HCT116 (cell line): ENCODE results near the gene FHOD1. TPM values are rescaled to one million over a fixed set of nuclear protein-coding genes. Genes with fewer than 3 reads are reported as not detected.

Experiments used
- ATAC-seq: fragments of 200-7000 bp; cut with Tn5 transposase; 2 replicates; pipeline ENCODE4 v1.9.1; 2020; ENCODE audit warnings: mild to moderate bottlenecking, moderate library complexity
- BruUV-seq: library from RNA; stranded (reverse); fragments of 400-500 nt; replicated peaks from 2 replicates; lab custom pipeline; 2021; lab: Mats Ljungman, UMichigan
- CTCF ChIA-PET: fragments of 300-600 bp; sonication (Branson Sonifier 250); formaldehyde crosslinking; loops from one replicate; lab custom pipeline; 2021; ENCODE audit warnings: antibody characterized with exemption; lab: Charles Lee
- POLR2A ChIA-PET: fragments of 300-600, 350-600 bp; sonication (Branson Sonifier 250); formaldehyde crosslinking; loops from one replicate; lab custom pipeline; 2021; ENCODE audit warnings: antibody characterized with exemption; lab: Charles Lee
- RAD21 ChIA-PET, 2 experiments: fragments of 300-600 bp; sonication (Branson Sonifier 250); formaldehyde crosslinking; loops; one replicate each; lab custom pipeline; 2023; ENCODE audit warnings: low total read pairs in 2 of 2; ENCODE audit not compliant: uncharacterized antibody in 2 of 2, unreplicated experiment in 2 of 2, low non-redundant PET in 1 of 2; lab: Charles Lee
- DNase-seq: peaks from one replicate; pipeline ENCODE4 v3.0.0-alpha.2; 2010; ENCODE audit warnings: low read depth, low spot score
- H2AFZ ChIP-seq: fragments of 200-600 bp; shearing (Covaris generic), sonication (generic); 2 replicates; pipeline ENCODE4 v1.6.1; 2017; ENCODE audit warnings: low read depth, mixed run types, mixed read lengths, antibody characterized with exemption, low read length; ENCODE audit not compliant: poor library complexity, severe bottlenecking
- H3K27ac ChIP-seq: 2 replicates; pipeline ENCODE4 v1.5.1; 2012; ENCODE audit warnings: low read depth, low read length
- H3K27me3 ChIP-seq: fragments of 200-600 bp; sonication (generic); 2 replicates; pipeline ENCODE4 v1.6.1; 2016; ENCODE audit warnings: mixed run types, low read length, mixed read lengths; ENCODE audit not compliant: insufficient read depth
- H3K36me3 ChIP-seq, 2 experiments: fragments of 200-500 bp in 1 of 2; fragments of 200-600 bp in 1 of 2; sonication (Bioruptor generic) in 1 of 2; sonication (generic) in 1 of 2; 2 replicates each; pipeline versions ENCODE4 v1.5.1 to v1.6.1; 2014 to 2016; ENCODE audit warnings: low read length in 2 of 2, inconsistent platforms in 1 of 2, mixed read lengths in 1 of 2, mixed run types in 1 of 2; ENCODE audit not compliant: insufficient read depth in 2 of 2, control insufficient read depth in 1 of 2
- H3K4me1 ChIP-seq, 2 experiments: fragments of 200-600 bp in 1 of 2; sonication (generic) in 1 of 2; 2 replicates each; pipeline versions ENCODE4 v1.5.1 to v1.6.1; 2012 to 2017; ENCODE audit warnings: low read length in 2 of 2, inconsistent platforms in 1 of 2, mild to moderate bottlenecking in 1 of 2, mixed read lengths in 1 of 2, mixed run types in 1 of 2, moderate library complexity in 1 of 2; ENCODE audit not compliant: insufficient read depth in 2 of 2, control insufficient read depth in 1 of 2
- H3K4me2 ChIP-seq: fragments of 200-600 bp; sonication (generic); 2 replicates; pipeline ENCODE4 v1.6.1; 2017; ENCODE audit warnings: mixed run types, low read length, mixed read lengths
- H3K4me3 ChIP-seq, 2 experiments: fragments of 200-600 bp in 1 of 2; sonication (generic) in 1 of 2; replicated peaks in 1 of 2; 2 replicates each; pipeline ENCODE4 v1.5.1; 2011 to 2016; ENCODE audit warnings: low read length in 2 of 2, control low read depth in 1 of 2, low read depth in 1 of 2, mild to moderate bottlenecking in 1 of 2, mixed read lengths in 1 of 2, mixed run types in 1 of 2
- H3K79me2 ChIP-seq: fragments of 200-600 bp; sonication (generic); 2 replicates; pipeline ENCODE4 v1.6.1; 2017; ENCODE audit warnings: mild to moderate bottlenecking, mixed run types, low read length, moderate library complexity, mixed read lengths; ENCODE audit not compliant: insufficient read depth
- H3K9ac ChIP-seq: fragments of 200-600 bp; sonication (generic); 2 replicates; pipeline ENCODE4 v1.6.1; 2016; ENCODE audit warnings: low read length, mixed read lengths
- H3K9me2 ChIP-seq: fragments of 200-600 bp; sonication (generic), shearing (Covaris generic); 2 replicates; pipeline ENCODE4 v1.6.1; 2017; ENCODE audit warnings: mixed run types, mild to moderate bottlenecking, moderate library complexity; ENCODE audit not compliant: insufficient read depth
- H3K9me3 ChIP-seq, 2 experiments: fragments of 200-500 bp in 1 of 2; fragments of 200-600 bp in 1 of 2; sonication (Bioruptor generic) in 1 of 2; sonication (generic) in 1 of 2; 2 replicates each; pipeline ENCODE4 v1.6.1; 2014 to 2017; ENCODE audit warnings: low read length in 2 of 2, mixed read lengths in 2 of 2, inconsistent platforms in 1 of 2, low read depth in 1 of 2, mild to moderate bottlenecking in 1 of 2, mixed run types in 1 of 2, moderate library complexity in 1 of 2; ENCODE audit not compliant: control insufficient read depth in 1 of 2, insufficient read depth in 1 of 2
- H4K20me1 ChIP-seq: fragments of 200-600 bp; sonication (generic), shearing (Covaris generic); 2 replicates; pipeline ENCODE4 v1.6.1; 2017; ENCODE audit warnings: mixed run types, mild to moderate bottlenecking, moderate library complexity; ENCODE audit not compliant: insufficient read depth
- EGR1 ChIP-seq: IDR thresholded peaks from 2 replicates; pipeline ENCODE4 v1.6.1; 2012; ENCODE audit warnings: low read depth
- ELF1 ChIP-seq: IDR thresholded peaks from 2 replicates; pipeline ENCODE4 v1.6.1; 2012; ENCODE audit warnings: low read depth, borderline replicate concordance
- EZH2 ChIP-seq: fragments of 200-600 bp; sonication (generic); IDR thresholded peaks from 2 replicates; pipeline ENCODE4 v1.6.1; 2017; ENCODE audit warnings: antibody characterized with exemption, mixed run types
- EZH2phosphoT487 ChIP-seq: fragments of 200-600 bp; IDR thresholded peaks from 2 replicates; pipeline ENCODE4 v1.6.1; 2018; ENCODE audit warnings: antibody characterized with exemption, borderline replicate concordance
- JUND ChIP-seq: IDR thresholded peaks from 2 replicates; pipeline ENCODE4 v1.6.1; 2012
- POLR2A ChIP-seq: IDR thresholded peaks from 2 replicates; pipeline ENCODE4 v1.7.0; 2011; ENCODE audit warnings: borderline replicate concordance; ENCODE audit not compliant: insufficient read depth, insufficient read length; ENCODE audit errors: extremely low read depth
- POLR2AphosphoS5 ChIP-seq: IDR thresholded peaks from 2 replicates; pipeline ENCODE4 v1.6.1; 2011; ENCODE audit warnings: mild to moderate bottlenecking, low read depth, low read length, moderate library complexity
- SP1 ChIP-seq: IDR thresholded peaks from 2 replicates; pipeline ENCODE4 v1.6.1; 2012; ENCODE audit warnings: low read depth
- SRF ChIP-seq: IDR thresholded peaks from 2 replicates; pipeline ENCODE4 v1.6.1; 2012; ENCODE audit warnings: low read depth
- TCF7L2 ChIP-seq: IDR thresholded peaks from 2 replicates; pipeline ENCODE4 v1.7.0; 2011; ENCODE audit warnings: borderline replicate concordance, inconsistent platforms; ENCODE audit not compliant: insufficient read depth, insufficient read length; ENCODE audit errors: extremely low read depth
- YY1 ChIP-seq: IDR thresholded peaks from 2 replicates; pipeline ENCODE4 v1.6.1; 2011; ENCODE audit warnings: low read length, low read depth, moderate library complexity, mild to moderate bottlenecking; ENCODE audit not compliant: insufficient replicate concordance; ENCODE audit errors: extremely low read depth
- ZFX ChIP-seq: fragments of 450-650 bp; IDR thresholded peaks from 2 replicates; pipeline ENCODE4 v1.6.1; 2017
- ZNF274 ChIP-seq: fragments of 200-500 bp; sonication (Bioruptor generic); IDR thresholded peaks from 2 replicates; pipeline ENCODE4 v1.6.1; 2014; ENCODE audit warnings: mild to moderate bottlenecking, low read depth, low read length, inconsistent platforms
- intact Hi-C: fragments of 100-400 bp; cut with micrococcal nuclease; formaldehyde crosslinking; loops from 2 replicates; pipeline ENCODE4 v1.10.0; 2022
- total RNA-seq: library from RNA; stranded (reverse); gene quantifications from one replicate; pipeline ENCODE4 v1.2.1, GENCODE V29; 2021; ENCODE audit not compliant: unreplicated experiment
- TF ChIP-seq, protein P1 (sequence below): IDR thresholded peaks from 2 replicates; pipeline ENCODE4 v1.6.1; 2012; ENCODE audit warnings: low read depth
- TF ChIP-seq, protein P2 (sequence below), 3 experiments: fragments of 200-600 bp in 1 of 3; sonication (generic) in 1 of 3; IDR thresholded peaks in 2 of 3; conservative IDR thresholded peaks in 1 of 3; 2 replicates each; pipeline ENCODE4 v1.5.1; 2012 to 2017; ENCODE audit warnings: low read depth in 2 of 3, low read length in 2 of 3, antibody characterized with exemption in 1 of 3, borderline replicate concordance in 1 of 3, control low read depth in 1 of 3, mild to moderate bottlenecking in 1 of 3, mixed read lengths in 1 of 3, mixed run types in 1 of 3, moderate library complexity in 1 of 3; ENCODE audit not compliant: insufficient read depth in 1 of 3

FHOD1 gene
- total RNA-seq, 1 experiment from 2014 or later = 69.2 TPM

DNA sequence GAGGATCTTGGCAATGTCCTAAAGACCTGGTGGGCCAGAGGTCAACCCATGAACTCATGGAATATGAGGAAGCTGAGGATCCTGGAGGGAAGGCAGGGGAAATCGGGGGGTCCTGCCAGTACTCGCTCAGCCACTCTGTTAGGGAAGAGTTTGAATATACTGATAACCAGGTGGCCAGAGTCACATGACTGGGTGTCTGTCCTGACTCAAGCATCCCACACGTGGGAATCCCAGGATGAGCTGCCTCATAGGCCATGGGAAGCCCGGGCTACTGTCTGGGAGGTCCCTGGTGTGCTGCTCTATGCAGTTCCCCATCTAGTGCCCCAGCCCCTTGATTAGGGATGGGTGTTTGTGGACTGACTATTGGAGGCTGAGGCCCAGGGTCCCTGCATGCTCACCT is 59.0 kb downstream of the FHOD1 start:
- no TSS peak for BruUV-seq
- H3K4me2 ChIP-seq = no peak overlapping the region
- H3K9ac ChIP-seq = no peak overlapping the region
- H3K9me2 ChIP-seq = no peaks in the 10 kb centered on the region
- TF ChIP-seq ELF1 = no peak
- no peak for TF ChIP-seq TCF7L2
- no peak for TF ChIP-seq YY1
- TF ChIP-seq SP1 = no peak
- no peak for TF ChIP-seq ZNF274
- TF ChIP-seq EGR1 = no peak
- TF ChIP-seq EZH2phosphoT487 = no peak
- ChIA-PET POLR2A (no interaction called here), CTCF (no interaction called here), RAD21 (no interaction called here)
- H3K27me3 ChIP-seq = no peaks in the 10 kb centered on the region
- H3K4me1 ChIP-seq = peaks cover 12 to 36% of the 10 kb centered on the region in 2 experiments; a peak in 3 of 4 replicates
- ATAC-seq (no peak), DNase-seq (no peak)
- peaks cover 0 to 6% of the 10 kb centered on the region in 2 experiments; a peak in 1 of 4 replicates for H3K36me3 ChIP-seq
- peaks cover 17% of the 10 kb centered on the region for H3K79me2 ChIP-seq
- no peak overlapping the region for H3K4me3 ChIP-seq
- intact Hi-C loops = no loop called here
- no peaks in the 10 kb centered on the region for H3K9me3 ChIP-seq
- H4K20me1 ChIP-seq = no peaks in the 10 kb centered on the region
- H2AFZ ChIP-seq = no peak overlapping the region
- H3K27ac ChIP-seq = no peak overlapping the region

- DNase-seq (no peak), ATAC-seq (no peak)
- H2AFZ ChIP-seq = no peak overlapping the region
- TF ChIP-seq, protein P1, sequence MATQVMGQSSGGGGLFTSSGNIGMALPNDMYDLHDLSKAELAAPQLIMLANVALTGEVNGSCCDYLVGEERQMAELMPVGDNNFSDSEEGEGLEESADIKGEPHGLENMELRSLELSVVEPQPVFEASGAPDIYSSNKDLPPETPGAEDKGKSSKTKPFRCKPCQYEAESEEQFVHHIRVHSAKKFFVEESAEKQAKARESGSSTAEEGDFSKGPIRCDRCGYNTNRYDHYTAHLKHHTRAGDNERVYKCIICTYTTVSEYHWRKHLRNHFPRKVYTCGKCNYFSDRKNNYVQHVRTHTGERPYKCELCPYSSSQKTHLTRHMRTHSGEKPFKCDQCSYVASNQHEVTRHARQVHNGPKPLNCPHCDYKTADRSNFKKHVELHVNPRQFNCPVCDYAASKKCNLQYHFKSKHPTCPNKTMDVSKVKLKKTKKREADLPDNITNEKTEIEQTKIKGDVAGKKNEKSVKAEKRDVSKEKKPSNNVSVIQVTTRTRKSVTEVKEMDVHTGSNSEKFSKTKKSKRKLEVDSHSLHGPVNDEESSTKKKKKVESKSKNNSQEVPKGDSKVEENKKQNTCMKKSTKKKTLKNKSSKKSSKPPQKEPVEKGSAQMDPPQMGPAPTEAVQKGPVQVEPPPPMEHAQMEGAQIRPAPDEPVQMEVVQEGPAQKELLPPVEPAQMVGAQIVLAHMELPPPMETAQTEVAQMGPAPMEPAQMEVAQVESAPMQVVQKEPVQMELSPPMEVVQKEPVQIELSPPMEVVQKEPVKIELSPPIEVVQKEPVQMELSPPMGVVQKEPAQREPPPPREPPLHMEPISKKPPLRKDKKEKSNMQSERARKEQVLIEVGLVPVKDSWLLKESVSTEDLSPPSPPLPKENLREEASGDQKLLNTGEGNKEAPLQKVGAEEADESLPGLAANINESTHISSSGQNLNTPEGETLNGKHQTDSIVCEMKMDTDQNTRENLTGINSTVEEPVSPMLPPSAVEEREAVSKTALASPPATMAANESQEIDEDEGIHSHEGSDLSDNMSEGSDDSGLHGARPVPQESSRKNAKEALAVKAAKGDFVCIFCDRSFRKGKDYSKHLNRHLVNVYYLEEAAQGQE = no peak
- TF ChIP-seq ZFX = no peak
- no peak for TF ChIP-seq JUND
- TF ChIP-seq SRF = no peak
- TF ChIP-seq ZNF274 = no peak
- TF ChIP-seq EZH2 = no peak
- no peak for TF ChIP-seq YY1
- TF ChIP-seq POLR2AphosphoS5 = no peak
- no peak for TF ChIP-seq POLR2A
- TF ChIP-seq, protein P2, sequence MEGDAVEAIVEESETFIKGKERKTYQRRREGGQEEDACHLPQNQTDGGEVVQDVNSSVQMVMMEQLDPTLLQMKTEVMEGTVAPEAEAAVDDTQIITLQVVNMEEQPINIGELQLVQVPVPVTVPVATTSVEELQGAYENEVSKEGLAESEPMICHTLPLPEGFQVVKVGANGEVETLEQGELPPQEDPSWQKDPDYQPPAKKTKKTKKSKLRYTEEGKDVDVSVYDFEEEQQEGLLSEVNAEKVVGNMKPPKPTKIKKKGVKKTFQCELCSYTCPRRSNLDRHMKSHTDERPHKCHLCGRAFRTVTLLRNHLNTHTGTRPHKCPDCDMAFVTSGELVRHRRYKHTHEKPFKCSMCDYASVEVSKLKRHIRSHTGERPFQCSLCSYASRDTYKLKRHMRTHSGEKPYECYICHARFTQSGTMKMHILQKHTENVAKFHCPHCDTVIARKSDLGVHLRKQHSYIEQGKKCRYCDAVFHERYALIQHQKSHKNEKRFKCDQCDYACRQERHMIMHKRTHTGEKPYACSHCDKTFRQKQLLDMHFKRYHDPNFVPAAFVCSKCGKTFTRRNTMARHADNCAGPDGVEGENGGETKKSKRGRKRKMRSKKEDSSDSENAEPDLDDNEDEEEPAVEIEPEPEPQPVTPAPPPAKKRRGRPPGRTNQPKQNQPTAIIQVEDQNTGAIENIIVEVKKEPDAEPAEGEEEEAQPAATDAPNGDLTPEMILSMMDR (IDR thresholded peaks at IDR 0.05 in 2 of 3, conservative IDR thresholded peaks at IDR 0.05 in 1 of 3; ENCODE audit: borderline replicate concordance in 1 of 3, insufficient read depth in 1 of 3, low read depth in 2 of 3, low read length in 2 of 3) = no peak
- H3K9ac ChIP-seq = no peak overlapping the region
- no TSS peak for BruUV-seq
- H3K9me3 ChIP-seq = no peaks in the 10 kb centered on the region
- peaks cover 16% of the 10 kb centered on the region for H3K79me2 ChIP-seq
- intact Hi-C loops = no loop called here
- peaks cover 13 to 41% of the 10 kb centered on the region in 2 experiments; a peak in 3 of 4 replicates for H3K4me1 ChIP-seq
- no peaks in the 10 kb centered on the region for H3K9me2 ChIP-seq
- H3K27ac ChIP-seq = no peak overlapping the region
- ChIA-PET CTCF (interaction anchor here (1.2 kb wide), 1 partner anchor 12 kb away, joined by 3 read pairs; the partner anchor contains the start of gene ELMO3), POLR2A (no interaction called here), RAD21 (no interaction called here)
- H3K4me2 ChIP-seq = no peak overlapping the region
- H3K4me3 ChIP-seq = no peak overlapping the region
- no peaks in the 10 kb centered on the region for H3K27me3 ChIP-seq
- no peaks in the 10 kb centered on the region for H4K20me1 ChIP-seq
- H3K36me3 ChIP-seq = no peaks in the 10 kb centered on the region; a peak in 1 of 4 replicates
Observed at GRCh38 chr16:67187175-67187890, 59.9 kb downstream of the FHOD1 start.
